CD4-positive, alpha-beta T cell treated with Interleukin-15 for 4 hours (primary cell): Measurements from ENCODE around the gene ARHGAP9.
"Not testable (repeated sequence)": the region's sequence is repeated elsewhere in the genome, so short reads cannot be mapped to it uniquely, and the experiment has no call there.

Experiments
- DNase-seq: peaks from one replicate; pipeline ENCODE4 v3.0.0-alpha.2; 2020; ENCODE audit warnings: low spot score

The ARHGAP9 gene

DNA sequence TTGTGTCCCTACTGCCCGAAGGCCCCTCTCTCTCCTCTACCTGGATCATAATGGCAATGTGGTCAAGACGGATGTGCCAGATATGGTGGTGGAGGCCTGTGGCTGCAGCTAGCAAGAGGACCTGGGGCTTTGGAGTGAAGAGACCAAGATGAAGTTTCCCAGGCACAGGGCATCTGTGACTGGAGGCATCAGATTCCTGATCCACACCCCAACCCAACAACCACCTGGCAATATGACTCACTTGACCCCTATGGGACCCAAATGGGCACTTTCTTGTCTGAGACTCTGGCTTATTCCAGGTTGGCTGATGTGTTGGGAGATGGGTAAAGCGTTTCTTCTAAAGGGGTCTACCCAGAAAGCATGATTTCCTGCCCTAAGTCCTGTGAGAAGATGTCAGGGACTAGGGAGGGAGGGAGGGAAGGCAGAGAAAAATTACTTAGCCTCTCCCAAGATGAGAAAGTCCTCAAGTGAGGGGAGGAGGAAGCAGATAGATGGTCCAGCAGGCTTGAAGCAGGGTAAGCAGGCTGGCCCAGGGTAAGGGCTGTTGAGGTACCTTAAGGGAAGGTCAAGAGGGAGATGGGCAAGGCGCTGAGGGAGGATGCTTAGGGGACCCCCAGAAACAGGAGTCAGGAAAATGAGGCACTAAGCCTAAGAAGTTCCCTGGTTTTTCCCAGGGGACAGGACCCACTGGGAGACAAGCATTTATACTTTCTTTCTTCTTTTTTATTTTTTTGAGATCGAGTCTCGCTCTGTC is 22.8 kb downstream of the ARHGAP9 start:
- no peak for DNase-seq

DNA sequence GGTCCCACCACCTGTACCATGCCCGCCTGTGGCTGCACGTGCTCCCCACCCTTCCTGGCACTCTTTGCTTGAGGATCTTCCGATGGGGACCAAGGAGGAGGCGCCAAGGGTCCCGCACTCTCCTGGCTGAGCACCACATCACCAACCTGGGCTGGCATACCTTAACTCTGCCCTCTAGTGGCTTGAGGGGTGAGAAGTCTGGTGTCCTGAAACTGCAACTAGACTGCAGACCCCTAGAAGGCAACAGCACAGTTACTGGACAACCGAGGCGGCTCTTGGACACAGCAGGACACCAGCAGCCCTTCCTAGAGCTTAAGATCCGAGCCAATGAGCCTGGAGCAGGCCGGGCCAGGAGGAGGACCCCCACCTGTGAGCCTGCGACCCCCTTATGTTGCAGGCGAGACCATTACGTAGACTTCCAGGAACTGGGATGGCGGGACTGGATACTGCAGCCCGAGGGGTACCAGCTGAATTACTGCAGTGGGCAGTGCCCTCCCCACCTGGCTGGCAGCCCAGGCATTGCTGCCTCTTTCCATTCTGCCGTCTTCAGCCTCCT is 23.4 kb downstream of the ARHGAP9 start:
- peak; percentile 55 for DNase-seq

DNA sequence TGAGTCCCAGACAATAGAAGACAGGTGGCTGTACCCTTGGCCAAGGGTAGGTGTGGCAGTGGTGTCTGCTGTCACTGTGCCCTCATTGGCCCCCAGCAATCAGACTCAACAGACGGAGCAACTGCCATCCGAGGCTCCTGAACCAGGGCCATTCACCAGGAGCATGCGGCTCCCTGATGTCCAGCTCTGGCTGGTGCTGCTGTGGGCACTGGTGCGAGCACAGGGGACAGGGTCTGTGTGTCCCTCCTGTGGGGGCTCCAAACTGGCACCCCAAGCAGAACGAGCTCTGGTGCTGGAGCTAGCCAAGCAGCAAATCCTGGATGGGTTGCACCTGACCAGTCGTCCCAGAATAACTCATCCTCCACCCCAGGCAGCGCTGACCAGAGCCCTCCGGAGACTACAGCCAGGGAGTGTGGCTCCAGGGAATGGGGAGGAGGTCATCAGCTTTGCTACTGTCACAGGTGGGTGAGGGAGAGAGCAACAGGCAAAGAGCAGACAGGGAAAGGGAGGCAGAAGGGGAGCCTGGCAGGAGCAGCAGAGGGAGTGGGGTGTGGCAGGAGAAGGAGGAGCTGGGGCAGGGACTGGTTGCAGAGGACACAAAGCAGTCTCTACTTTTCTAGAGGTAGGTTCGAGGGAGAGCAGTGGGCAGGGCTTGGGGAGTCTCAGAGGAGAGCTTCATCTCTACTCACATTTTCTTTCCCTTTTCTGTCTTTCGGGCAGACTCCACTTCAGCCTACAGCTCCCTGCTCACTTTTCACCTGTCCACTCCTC is 24.1 kb downstream of the ARHGAP9 start:
- no peak for DNase-seq

DNA sequence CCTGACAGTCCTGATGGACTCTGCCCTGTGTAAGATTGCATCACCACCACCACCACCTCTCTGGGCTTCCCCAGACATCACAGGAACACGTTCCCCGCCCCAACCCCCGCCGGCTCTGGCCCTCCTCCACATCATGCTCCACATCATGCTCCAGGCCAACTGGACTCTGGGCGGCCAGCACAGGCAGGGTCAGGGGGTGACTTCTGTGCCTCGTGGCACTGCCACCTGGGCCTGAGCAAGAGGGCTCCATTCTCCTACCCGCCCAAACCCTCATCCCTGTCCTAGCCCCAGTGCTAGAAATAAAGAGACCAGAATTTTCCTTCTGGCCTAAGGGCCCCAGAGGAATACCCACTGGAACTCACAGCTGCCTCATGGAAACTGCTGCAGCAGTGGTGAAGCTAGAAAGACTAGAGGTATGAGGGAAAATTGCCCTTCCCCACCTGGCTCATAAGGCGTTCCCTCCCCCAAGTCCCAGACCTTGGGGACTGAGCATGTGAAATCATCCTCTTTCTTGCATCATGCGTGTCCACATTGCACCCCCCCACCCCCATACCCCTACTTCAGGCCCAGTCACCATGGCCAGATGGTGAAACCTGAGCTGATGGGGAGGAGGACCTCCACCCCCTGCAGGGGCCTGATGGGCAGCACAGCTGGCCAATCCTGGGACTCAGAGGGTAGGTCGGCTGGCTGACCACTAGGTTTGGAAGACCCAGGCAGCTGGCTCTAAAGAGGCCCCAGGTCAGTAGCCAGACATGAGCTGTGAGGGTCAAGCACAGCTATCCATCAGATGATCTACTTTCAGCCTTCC is 24.9 kb downstream of the ARHGAP9 start, which contains the start of gene INHBE:
TSS of gene INHBE (plus strand) at position 742 of the 808 bp plus-strand sequence. CDS start 230 bp downstream, outside the sequence.
- DNase-seq, result no peak

DNA sequence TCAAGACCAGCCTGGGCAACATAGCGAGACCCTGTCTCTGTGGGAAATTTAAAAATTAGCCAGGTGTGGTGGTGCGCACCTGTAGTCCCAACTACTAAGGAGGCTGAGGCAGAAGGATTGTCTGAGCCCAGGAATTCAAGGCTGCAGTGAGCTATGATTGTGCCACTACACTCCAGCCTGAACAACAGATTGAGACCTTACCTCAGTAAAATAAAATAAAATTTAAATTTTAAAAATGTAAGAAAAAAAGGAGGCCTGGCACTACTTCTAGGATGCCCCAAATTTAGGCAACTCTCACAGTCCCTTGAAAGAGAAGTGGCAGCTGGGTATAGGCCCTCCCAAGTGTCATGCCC is 25.5 kb downstream of the ARHGAP9 start:
- DNase-seq, result no peak

DNA sequence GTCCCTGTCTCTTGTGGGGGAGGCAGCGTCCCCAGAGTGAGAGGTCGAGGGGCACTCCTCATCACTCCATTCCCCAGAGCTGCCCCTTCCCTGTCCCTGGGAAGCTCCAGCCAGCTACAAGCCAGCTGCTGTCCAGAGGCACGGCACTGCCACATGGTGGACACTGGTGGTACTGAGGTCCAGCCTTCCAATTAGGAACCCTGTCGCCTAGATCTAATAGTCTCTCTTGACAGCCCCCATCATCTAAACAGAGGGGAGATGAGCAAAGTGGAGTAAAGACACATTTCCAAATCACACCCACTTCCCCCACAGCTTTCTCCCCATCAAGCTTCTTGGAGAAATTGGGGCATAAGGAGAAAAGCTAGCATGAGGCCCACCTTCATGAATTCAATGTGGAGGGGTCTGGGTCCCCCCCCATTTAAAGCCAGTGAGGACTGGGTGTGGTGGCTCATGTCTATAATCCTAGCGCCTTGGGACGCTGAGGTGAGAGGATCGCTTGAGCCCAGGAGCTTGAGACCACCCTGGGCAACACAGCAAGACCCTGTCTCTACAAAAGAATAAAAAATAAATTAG is 26.6 kb downstream of the ARHGAP9 start:
- peak; percentile 37 for DNase-seq

DNA sequence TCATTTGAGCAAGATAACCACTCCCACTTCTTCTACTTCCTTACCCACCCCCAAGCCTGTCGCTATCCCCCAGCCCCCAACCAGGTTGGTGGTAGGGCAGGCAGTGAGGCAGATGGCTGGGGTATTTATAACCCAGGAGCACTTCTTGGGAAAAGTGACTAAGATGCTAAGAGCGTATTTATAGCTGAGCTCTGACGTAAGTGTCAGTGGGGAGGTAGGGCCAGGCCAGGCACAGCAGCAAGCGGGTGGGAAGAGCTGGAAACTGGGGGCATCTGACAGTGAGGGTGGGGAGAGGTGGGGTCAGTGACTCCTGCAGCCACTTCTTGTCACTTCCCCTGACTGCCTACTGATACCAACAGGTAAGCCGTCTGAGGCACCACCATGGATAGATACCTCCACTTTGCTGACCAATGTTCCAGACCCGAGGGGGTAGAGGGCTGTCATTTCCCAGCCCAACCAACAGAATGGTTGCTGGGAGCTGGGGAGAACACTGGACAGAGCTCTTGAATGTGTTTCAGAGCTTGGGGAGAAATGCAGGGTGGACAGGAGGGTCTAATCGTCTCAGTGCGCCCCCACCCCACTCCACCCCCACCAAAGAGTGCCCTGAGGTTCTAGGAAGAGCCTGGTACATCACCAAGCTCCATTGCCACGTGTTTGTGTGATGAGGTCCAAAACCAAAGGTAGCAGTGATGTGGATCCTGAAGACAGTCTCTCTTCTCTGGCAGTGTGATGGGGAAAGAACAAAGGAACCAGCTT is 27.3 kb downstream of the ARHGAP9 start:
- no peak for DNase-seq

DNA sequence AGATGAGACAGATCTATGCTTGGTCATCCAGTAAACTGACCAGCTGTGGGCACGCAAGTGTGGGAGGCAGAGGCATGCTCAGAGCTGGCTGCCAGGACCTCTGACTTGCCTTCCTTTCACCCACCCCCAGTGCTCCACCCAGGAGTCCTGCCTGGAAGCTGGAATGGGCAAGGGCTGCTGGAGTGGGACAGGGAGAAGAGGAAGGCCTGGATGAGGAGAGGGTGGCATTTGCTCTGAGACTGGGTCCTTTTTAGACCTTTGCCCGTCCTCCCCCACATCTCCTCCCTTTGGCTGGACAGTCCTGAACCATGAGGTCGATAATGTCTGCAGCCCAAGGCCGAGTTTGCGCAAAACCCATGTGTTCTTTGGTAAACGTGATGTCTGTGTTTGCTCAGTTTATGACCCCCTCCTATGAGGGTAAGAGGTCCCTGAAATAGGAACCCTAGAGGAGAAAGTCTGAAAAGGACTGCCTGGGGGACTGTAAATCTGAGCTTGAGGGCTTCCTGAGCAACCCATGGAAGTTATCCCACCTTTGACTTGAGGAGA is 28.4 kb downstream of the ARHGAP9 start:
- DNase-seq, result no peak

DNA sequence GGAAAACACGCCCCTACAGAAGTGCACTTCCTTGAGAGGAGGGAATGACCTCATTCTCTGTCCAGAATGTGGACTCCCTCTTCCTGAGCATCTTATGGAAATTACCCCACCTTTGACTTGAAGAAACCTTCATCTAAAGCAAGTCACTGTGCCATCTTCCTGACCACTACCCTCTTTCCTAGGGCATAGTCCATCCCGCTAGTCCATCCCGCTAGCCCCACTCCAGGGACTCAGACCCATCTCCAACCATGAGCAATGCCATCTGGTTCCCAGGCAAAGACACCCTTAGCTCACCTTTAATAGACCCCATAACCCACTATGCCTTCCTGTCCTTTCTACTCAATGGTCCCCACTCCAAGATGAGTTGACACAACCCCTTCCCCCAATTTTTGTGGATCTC is 29.6 kb downstream of the ARHGAP9 start:
- no peak for DNase-seq

DNA sequence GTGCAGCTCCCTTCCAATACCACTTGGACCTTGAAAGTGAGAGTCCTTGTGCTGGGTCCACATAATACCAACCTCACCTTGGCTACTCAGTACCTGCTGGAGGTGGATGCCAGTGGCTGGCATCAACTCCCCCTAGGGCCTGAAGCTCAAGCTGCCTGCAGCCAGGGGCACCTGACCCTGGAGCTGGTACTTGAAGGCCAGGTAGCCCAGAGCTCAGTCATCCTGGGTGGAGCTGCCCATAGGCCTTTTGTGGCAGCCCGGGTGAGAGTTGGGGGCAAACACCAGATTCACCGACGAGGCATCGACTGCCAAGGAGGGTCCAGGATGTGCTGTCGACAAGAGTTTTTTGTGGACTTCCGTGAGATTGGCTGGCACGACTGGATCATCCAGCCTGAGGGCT is 30.3 kb downstream of the ARHGAP9 start:
- DNase-seq, result no peak

DNA sequence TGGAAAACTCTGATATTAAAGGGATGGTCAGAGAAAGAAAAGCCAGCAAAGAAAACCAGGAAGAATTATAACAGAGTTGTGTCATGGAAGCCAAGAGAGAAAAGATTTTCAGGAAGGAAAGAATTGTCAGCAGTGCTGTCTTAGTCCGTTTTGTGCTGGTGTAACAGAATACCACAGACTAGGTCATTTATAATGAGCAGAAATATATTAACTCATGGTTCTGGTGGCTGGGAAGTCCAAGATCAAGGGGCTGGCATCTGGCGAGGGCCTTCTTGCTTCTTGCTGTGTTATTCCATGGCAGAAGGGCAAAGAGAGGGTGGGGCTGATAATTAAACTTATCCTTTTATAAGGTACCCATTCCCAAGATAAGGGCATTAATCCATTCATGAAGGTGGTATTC is 31.0 kb downstream of the ARHGAP9 start:
- DNase-seq, result no peak

DNA sequence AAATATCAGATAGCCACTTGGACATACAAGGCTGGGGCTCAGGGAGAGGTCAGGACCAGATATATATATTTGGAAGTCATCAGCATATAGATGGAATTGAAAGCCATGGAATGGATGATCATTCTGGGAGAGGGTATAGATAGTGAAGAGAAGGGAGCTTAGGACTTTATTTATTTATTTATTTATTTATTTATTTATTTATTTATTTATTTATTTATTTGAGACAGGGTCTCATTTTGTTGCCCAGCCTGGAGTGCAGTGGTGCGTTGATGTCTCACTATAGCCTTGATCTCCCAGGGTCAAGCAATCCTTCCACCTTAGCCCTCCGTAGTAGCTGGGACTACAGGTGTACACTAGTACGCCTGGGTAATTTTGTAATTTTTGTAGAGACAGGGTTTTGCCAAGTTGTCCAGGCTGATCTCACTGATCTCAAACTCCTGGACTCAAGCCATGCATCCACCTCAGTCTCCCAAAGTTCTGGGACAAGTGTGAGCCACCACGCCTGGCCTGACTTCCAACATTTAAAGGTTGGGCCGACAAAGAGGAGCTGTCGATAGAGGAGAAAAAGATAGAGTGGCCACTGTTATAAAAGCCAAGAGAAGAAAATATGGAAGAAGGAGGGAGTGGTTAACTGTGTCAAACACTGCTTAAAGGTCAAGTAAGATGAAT is 33.2 kb downstream of the ARHGAP9 start:
- DNase-seq, result no peak

DNA sequence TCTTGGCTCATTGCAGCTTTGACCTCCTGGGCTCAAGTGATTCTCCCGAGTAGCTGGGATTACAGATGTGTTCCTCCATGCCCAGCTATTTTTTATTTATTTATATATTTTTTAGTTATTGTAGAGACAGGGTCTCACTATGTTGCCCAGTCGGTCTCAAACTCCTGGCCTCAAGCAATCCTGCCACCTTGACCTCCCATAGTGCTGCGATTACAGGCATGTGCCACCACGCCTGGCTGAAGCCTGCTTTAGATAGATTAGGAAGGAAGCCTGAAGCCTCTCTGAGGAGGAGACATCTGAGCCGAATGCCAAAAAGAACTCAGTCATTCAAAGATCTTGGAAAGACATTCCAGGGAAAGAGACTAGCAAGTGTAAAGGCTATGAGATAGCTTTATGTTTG is 34.9 kb downstream of the ARHGAP9 start:
- DNase-seq, result no peak

DNA sequence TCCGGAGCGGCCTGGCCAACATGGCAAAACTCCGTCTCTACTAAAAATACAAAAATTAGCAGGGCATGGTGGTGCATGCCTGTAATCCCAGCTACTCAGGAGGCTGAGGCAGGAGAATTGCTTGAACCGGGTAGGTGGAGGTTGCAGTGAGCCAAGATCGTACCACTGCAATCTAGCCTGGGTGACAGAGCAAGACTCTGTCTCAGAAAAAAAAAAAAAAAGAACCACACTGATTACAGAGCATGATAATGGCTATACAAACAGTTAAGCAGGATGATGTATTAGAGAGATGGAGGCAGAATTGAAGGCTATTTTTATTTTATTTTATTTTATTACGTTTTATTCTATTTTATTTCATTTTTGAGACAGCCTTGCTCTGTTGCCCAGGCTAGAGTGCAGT is 35.3 kb downstream of the ARHGAP9 start:
- not testable (repeated sequence) for DNase-seq

DNA sequence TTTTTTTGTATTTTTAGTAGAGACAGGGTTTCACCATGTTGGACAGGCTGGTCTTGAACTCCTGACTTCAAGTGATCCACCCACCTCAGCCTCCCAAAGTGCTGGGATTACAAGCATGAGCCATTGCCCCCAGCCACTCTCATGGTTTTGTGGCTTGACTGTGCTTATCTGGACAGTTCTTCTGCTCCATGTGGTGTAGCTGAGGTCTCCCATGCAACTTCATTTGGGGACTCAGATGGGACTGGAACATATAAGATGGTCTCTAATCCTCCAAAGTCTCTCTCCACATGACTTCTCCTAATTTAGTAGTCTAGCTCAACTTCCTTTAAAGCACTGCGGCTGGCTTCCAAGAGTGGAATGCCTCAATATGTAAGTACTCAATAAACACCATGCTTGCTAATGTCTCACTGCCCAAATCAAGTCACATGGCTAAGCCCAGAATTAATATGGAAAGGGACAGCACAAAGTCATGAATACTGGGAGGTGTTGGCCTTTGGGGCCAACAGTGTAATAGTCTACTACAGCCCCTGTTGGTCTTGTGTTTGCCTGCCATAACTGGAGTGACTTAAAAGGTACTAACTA is 37.7 kb downstream of the ARHGAP9 start:
- DNase-seq, result no peak

DNA sequence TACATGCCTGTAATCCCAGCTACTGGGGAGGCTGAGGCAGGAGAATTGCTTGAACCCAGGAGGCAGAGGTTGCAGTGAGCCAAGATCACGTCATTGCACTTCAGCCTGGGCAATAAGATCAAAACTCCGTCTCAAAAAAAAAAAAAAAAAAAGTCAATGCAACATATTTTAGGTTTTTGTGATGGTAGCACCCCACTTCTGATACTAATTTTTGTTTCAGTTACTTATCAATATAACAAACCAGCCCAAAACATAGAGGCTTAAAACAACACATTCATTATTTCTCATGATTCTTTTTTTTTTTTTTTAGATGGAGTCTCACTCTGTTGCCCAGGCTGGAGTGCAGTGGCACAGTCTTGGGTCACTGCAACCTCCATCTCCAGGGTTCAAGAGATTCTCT is 38.3 kb downstream of the ARHGAP9 start:
- DNase-seq, result not testable (repeated sequence)

DNA sequence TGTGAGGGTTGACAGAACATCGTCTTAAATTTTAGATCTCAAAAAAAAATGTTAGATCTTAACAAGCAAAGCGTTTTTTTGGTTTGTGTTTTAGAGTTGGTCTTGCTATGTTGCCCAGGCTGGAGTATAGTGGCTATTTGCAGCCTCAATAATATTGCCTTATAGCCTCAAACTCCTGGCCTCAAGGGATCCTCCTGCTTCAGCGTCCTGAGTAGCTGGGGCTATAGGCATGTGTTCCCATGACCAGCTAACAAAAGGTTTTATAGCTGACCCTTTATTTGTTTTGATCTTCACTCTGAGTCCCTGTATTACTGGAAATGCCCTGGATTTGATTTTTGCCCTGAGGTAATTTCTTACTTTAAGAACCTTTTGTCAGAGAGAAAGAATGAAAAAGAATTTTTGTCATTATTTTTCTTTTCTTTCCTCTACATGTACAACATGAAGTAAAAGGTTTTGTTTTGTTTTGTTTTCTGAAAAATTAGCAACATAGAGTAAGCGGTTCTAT is 39.9 kb downstream of the ARHGAP9 start:
- no peak for DNase-seq

DNA sequence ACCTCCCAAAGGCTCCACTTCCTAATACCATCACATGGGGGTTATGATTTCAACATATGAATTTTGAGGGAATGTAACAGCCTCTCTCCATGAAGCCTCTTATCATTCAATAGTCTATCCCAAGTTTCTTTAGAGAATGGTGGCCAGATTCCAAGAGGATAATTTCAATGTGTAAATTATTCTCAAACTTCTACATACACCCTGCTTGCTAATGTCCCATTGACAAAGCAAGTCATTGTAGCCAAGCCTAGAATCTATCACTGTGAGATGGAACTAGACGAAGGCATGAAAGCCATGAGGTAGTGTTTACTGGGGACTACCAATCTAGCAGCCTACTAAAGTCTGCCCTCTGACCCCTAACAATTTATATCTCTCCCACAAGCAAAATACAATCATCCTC is 41.3 kb downstream of the ARHGAP9 start:
- no peak for DNase-seq

DNA sequence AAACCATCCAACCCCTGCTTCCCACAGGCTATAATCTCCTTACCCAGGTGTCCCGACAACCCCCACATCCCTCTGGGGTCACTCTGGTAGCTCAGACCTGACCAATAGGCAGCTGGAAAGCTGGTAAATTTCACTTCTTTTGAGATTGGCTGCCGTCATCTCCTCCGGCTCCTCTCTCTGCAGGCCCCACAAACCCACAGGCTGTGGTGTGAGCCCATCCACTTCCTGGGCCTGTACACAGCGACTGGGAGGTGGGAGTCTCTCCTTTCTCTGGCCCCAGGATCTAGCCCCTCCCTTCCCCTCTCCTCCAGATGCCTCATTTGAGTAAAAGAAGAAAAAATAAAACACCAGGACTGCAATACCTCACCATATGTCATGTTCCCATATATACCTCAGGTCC is 44.4 kb downstream of the ARHGAP9 start:
- no peak for DNase-seq
